H9 (cell line): Measurements from ENCODE around the gene MXD3. TPM values are rescaled to one million over a fixed set of nuclear protein-coding genes. Genes with fewer than 3 reads are reported as not detected.
A peak's percentile ranks its signal among the peaks of the same experiment; 100 is the strongest.

Experiments
- DNase-seq: peaks from one replicate; pipeline ENCODE4 v3.0.0-alpha.2; 2017
- H2AFZ ChIP-seq: one replicate; pipeline ENCODE4 v1.6.1; 2013; ENCODE audit warnings: mild to moderate bottlenecking, low read length, control low read depth, moderate library complexity
- H2AK5ac ChIP-seq: 2 replicates; pipeline ENCODE4 v1.6.1; 2013; ENCODE audit warnings: low read length, control low read depth, mixed read lengths; ENCODE audit not compliant: insufficient read length
- H2BK120ac ChIP-seq: one replicate; pipeline ENCODE4 v1.6.1; 2013; ENCODE audit warnings: low read depth, mild to moderate bottlenecking, low read length, control low read depth, inconsistent platforms; ENCODE audit not compliant: poor library complexity, severe bottlenecking
- H2BK12ac ChIP-seq: 2 replicates; pipeline ENCODE4 v1.6.1; 2013; ENCODE audit warnings: low read length, control low read depth, mixed read lengths, low read depth; ENCODE audit not compliant: insufficient read length
- H2BK15ac ChIP-seq: 2 replicates; pipeline ENCODE4 v1.6.1; 2013; ENCODE audit warnings: low read depth, low read length, control low read depth
- H2BK20ac ChIP-seq: one replicate; pipeline ENCODE4 v1.6.1; 2013; ENCODE audit warnings: low read depth, mild to moderate bottlenecking, low read length, control low read depth, inconsistent platforms; ENCODE audit not compliant: poor library complexity, severe bottlenecking
- H2BK5ac ChIP-seq: 2 replicates; pipeline ENCODE4 v1.6.1; 2013; ENCODE audit warnings: low read length, control low read depth, mixed read lengths; ENCODE audit not compliant: insufficient read length
- H3K14ac ChIP-seq: 2 replicates; pipeline ENCODE4 v1.6.1; 2013; ENCODE audit warnings: low read length, control low read depth; ENCODE audit not compliant: insufficient read depth
- H3K18ac ChIP-seq: 2 replicates; pipeline ENCODE4 v1.6.1; 2013; ENCODE audit warnings: low read depth, mild to moderate bottlenecking, mixed read lengths, low read length, control low read depth; ENCODE audit not compliant: insufficient read length
- H3K23ac ChIP-seq: 2 replicates; pipeline ENCODE4 v1.6.1; 2013; ENCODE audit warnings: low read length, control low read depth, mixed read lengths, low read depth; ENCODE audit not compliant: insufficient read length
- H3K23me2 ChIP-seq: 2 replicates; pipeline ENCODE4 v1.6.1; 2013; ENCODE audit warnings: low read depth, mild to moderate bottlenecking, mixed read lengths, low read length, control low read depth; ENCODE audit not compliant: insufficient read length, poor library complexity, severe bottlenecking
- H3K27ac ChIP-seq: 2 replicates; pipeline ENCODE4 v1.5.1; 2013; ENCODE audit warnings: low read length, control low read depth, mixed read lengths, low read depth; ENCODE audit not compliant: insufficient read length
- H3K27me3 ChIP-seq: 2 replicates; pipeline ENCODE4 v1.6.1; 2013; ENCODE audit warnings: low read length, control low read depth, inconsistent platforms; ENCODE audit not compliant: insufficient read depth
- H3K4ac ChIP-seq: 2 replicates; pipeline ENCODE4 v1.6.1; 2013; ENCODE audit warnings: low read depth, mild to moderate bottlenecking, control low read depth, inconsistent platforms, low read length, moderate library complexity
- H3K4me1 ChIP-seq: 2 replicates; pipeline ENCODE4 v1.6.1; 2013; ENCODE audit warnings: low read length, control low read depth, inconsistent platforms; ENCODE audit not compliant: insufficient read depth
- H3K4me2 ChIP-seq: 2 replicates; pipeline ENCODE4 v1.6.1; 2013; ENCODE audit warnings: low read length, control low read depth, mixed read lengths; ENCODE audit not compliant: insufficient read length, insufficient read depth
- H3K56ac ChIP-seq: 2 replicates; pipeline ENCODE4 v1.6.1; 2013; ENCODE audit warnings: low read depth, mild to moderate bottlenecking, mixed read lengths, low read length, control low read depth; ENCODE audit not compliant: insufficient read length
- H3K79me1 ChIP-seq: 2 replicates; pipeline ENCODE4 v1.6.1; 2013; ENCODE audit warnings: low read depth, mild to moderate bottlenecking, moderate library complexity, low read length, control low read depth, inconsistent platforms; ENCODE audit not compliant: insufficient read depth, poor library complexity, severe bottlenecking
- H3K79me2 ChIP-seq: 2 replicates; pipeline ENCODE4 v1.6.1; 2013; ENCODE audit warnings: low read length, control low read depth, inconsistent platforms; ENCODE audit not compliant: insufficient read depth
- H3K9ac ChIP-seq: 2 replicates; pipeline ENCODE4 v1.6.1; 2013; ENCODE audit warnings: low read length, control low read depth, mixed read lengths; ENCODE audit not compliant: insufficient read length; ENCODE audit errors: extremely low read depth
- H3K9me3 ChIP-seq: one replicate; pipeline ENCODE4 v1.6.1; 2013; ENCODE audit warnings: low read depth, low read length, inconsistent platforms; ENCODE audit not compliant: control insufficient read depth
- H3T11ph ChIP-seq: one replicate; pipeline ENCODE4 v1.6.1; 2013; ENCODE audit warnings: mild to moderate bottlenecking, low read length, control low read depth, inconsistent platforms
- H4K20me1 ChIP-seq: one replicate; pipeline ENCODE4 v1.6.1; 2013; ENCODE audit not compliant: control insufficient read depth, insufficient read length, insufficient read depth
- H4K5ac ChIP-seq: 2 replicates; pipeline ENCODE4 v1.6.1; 2013; ENCODE audit warnings: low read depth, mild to moderate bottlenecking, mixed read lengths, low read length, control low read depth; ENCODE audit not compliant: insufficient read length
- H4K8ac ChIP-seq: replicated peaks from 2 replicates; pipeline ENCODE4 v1.6.1; 2013; ENCODE audit warnings: low read length, control low read depth, mixed read lengths, low read depth; ENCODE audit not compliant: insufficient read length
- H4K91ac ChIP-seq: 2 replicates; pipeline ENCODE4 v1.6.1; 2013; ENCODE audit warnings: low read depth, mild to moderate bottlenecking, moderate library complexity, mixed read lengths, low read length, control low read depth; ENCODE audit not compliant: insufficient read length
- H3K27ac Mint-ChIP-seq, 3 experiments: 2 replicates in 2 of 3; 3 replicates in 1 of 3; pipeline ENCODE4 v1.8.0; 2020 to 2021; ENCODE audit warnings: mixed read lengths in 3 of 3, mild to moderate bottlenecking in 1 of 3, moderate library complexity in 1 of 3
- H3K27me3 Mint-ChIP-seq: 2 replicates; pipeline ENCODE4 v1.8.0; 2021; ENCODE audit warnings: low read depth, mild to moderate bottlenecking, moderate library complexity, mixed read lengths
- H3K36me3 Mint-ChIP-seq, 3 experiments: 2 replicates in 2 of 3; 3 replicates in 1 of 3; pipeline ENCODE4 v1.8.0; 2020 to 2021; ENCODE audit warnings: low read depth in 3 of 3, mixed read lengths in 3 of 3; ENCODE audit not compliant: insufficient read depth in 1 of 3
- H3K4me1 Mint-ChIP-seq, 2 experiments: 2 replicates each; pipeline ENCODE4 v1.8.0; 2020; ENCODE audit warnings: mixed read lengths in 2 of 2
- H3K4me3 Mint-ChIP-seq, 2 experiments: 2 replicates in 1 of 2; 3 replicates in 1 of 2; pipeline ENCODE4 v1.8.0; 2020 to 2021; ENCODE audit warnings: mild to moderate bottlenecking in 2 of 2, mixed read lengths in 2 of 2, moderate library complexity in 1 of 2
- H3K9me3 Mint-ChIP-seq, 2 experiments: 2 replicates in 1 of 2; 3 replicates in 1 of 2; pipeline ENCODE4 v1.8.0; 2020; ENCODE audit warnings: mild to moderate bottlenecking in 2 of 2, mixed read lengths in 2 of 2, moderate library complexity in 1 of 2
- WGBS: extraction: QIAGEN DNeasy Blood & Tissue Kit; methylation state at CpG from one replicate; pipeline ENCODE4 v1.1.7; 2013; ENCODE audit warnings: missing lambda C conversion rate, low lambda C conversion rate, mixed read lengths; ENCODE audit not compliant: insufficient read length; ENCODE audit errors: extremely low coverage; 5-methylcytosine and 5-hydroxymethylcytosine counted together
- total RNA-seq: library from RNA; stranded (reverse); gene quantifications from 2 replicates; pipeline ENCODE4 v1.2.1, GENCODE V29; 2021
- TF ChIP-seq, protein P1 (sequence below): fragments of 200-600 bp; sonication (generic); conservative IDR thresholded peaks from 3 replicates; pipeline ENCODE4 v1.8.0; 2021; ENCODE audit warnings: antibody characterized with exemption, mild to moderate bottlenecking

MXD3 gene
- total RNA-seq, 1 experiment from 2014 or later = 9.8 TPM

DNA sequence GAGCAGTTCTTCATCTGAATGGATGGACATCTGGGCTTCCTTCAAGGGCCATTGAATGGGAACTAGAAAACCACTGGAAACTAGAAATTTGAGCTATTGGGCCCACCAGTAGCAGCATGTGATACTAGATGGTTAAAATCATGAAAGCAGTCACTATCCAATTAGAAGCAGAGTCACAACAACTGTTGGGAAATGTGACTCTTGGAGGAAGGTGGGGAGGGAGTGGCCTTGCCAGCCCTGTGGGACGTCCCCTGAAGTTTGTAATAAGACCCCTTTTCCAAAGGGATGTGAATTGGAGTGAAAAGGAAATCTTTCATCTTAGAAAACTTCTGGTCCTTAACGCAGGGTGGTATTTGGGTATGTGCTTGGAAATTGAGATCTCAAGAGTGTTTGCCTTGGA lies 13.8 kb downstream of the MXD3 start:
- Histone ChIP-seq H3K23ac (no peak overlapping the region), H3K4ac (no peak overlapping the region), H3K4me2 (no peak overlapping the region), H4K20me1 (no peaks in the 10 kb centered on the region), H3K9me3 (no peaks in the 10 kb centered on the region), H3K27me3 (no peaks in the 10 kb centered on the region), H3K79me1 (peaks cover 4% of the 10 kb centered on the region), H3K18ac (no peak overlapping the region), H3T11ph (no peak overlapping the region), H3K4me1 (no peaks in the 10 kb centered on the region), H2BK5ac (no peak overlapping the region), H3K79me2 (no peaks in the 10 kb centered on the region), H4K8ac (no peak overlapping the region), H2AK5ac (no peak overlapping the region), H2BK120ac (no peak overlapping the region), H3K27ac (no peak overlapping the region), H3K14ac (no peak overlapping the region), H2BK12ac (no peak overlapping the region), H3K56ac (no peak overlapping the region), H2AFZ (no peak overlapping the region), H3K23me2 (peaks cover 3% of the 10 kb centered on the region), H4K91ac (no peak overlapping the region), H3K9ac (no peak overlapping the region), H4K5ac (no peak overlapping the region), H2BK20ac (no peak overlapping the region), H2BK15ac (no peak overlapping the region)
- no CpG with 5 or more reads among the region's 2 CpGs for WGBS
- peaks cover 31 to 66% (median 42%) of the 10 kb centered on the region in 3 experiments for H3K36me3 Mint-ChIP-seq
- H3K9me3 Mint-ChIP-seq = no peaks in the 10 kb centered on the region
- peaks cover 1% of the 10 kb centered on the region; the same call in 1 of the 2 replicates for H3K27me3 Mint-ChIP-seq
- peak overlapping the region in 1 of 2 experiments; percentile 28; a peak in 1 of 5 replicates for H3K4me3 Mint-ChIP-seq
- TF ChIP-seq, protein P1, sequence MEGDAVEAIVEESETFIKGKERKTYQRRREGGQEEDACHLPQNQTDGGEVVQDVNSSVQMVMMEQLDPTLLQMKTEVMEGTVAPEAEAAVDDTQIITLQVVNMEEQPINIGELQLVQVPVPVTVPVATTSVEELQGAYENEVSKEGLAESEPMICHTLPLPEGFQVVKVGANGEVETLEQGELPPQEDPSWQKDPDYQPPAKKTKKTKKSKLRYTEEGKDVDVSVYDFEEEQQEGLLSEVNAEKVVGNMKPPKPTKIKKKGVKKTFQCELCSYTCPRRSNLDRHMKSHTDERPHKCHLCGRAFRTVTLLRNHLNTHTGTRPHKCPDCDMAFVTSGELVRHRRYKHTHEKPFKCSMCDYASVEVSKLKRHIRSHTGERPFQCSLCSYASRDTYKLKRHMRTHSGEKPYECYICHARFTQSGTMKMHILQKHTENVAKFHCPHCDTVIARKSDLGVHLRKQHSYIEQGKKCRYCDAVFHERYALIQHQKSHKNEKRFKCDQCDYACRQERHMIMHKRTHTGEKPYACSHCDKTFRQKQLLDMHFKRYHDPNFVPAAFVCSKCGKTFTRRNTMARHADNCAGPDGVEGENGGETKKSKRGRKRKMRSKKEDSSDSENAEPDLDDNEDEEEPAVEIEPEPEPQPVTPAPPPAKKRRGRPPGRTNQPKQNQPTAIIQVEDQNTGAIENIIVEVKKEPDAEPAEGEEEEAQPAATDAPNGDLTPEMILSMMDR = no peak
- H3K4me1 Mint-ChIP-seq = peaks cover 37 to 48% of the 10 kb centered on the region in 2 experiments
- DNase-seq = no peak
- H3K27ac Mint-ChIP-seq = peak overlapping the region in 1 of 3 experiments; percentile 58; a peak in 2 of 7 replicates
